Stimulated activated CD4-positive, alpha-beta T cell treated with anti-CD3 and anti-CD28 coated beads, TNF-alpha, amount 100 ng/mL, for 1 hour (primary cell): ENCODE data around the gene CTNNBL1.
"Not testable (repeated sequence)": the region's sequence is repeated elsewhere in the genome, so short reads cannot be mapped to it uniquely, and the experiment has no call there.

ENCODE experiments used
- DNase-seq, 3 donors: peaks; one replicate each; pipeline ENCODE4 v3.0.0-alpha.2; 2020; ENCODE audit warnings: low read depth in 3 of 3, low spot score in 1 of 3

The CTNNBL1 gene

DNA sequence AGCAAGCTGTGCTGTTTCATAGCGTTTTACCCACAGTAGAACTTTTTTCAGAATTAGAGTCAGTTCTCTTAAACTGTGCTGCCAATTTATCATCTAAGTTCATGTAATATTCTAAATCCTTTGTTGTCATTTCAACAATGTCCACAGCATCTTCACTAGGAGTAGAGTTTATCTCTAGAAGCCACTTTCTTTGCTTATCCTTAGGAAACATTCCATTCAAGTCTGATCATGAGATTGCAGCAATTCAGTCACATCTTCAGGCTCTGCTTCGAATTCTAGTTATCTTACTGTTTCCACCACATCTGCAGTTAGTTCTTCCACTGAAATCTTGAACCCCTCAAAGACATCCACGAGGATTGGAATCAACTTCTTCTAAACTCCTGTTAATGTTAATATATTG is 12.5 kb downstream of the CTNNBL1 start:
- DNase-seq, result no peak

DNA sequence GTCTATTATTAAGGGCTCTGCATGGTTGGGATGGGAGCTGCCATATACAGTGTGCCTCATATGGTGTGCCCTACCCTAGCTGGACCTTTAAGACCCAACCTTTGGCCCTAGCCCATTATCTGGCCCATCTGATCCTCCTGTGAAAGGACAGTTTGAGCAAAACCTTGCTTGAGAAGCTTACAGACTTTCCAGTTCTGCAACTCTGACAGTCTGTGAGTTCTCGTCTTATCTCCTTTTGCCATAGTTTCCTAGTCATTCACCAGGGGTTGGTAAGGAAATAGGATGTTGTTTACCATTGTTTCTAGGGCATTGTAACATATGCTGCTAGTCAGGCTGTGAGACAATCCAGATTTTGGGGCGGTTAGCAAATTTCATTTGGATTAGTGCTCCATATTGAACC is 17.2 kb downstream of the CTNNBL1 start:
- DNase-seq, result no peak

DNA sequence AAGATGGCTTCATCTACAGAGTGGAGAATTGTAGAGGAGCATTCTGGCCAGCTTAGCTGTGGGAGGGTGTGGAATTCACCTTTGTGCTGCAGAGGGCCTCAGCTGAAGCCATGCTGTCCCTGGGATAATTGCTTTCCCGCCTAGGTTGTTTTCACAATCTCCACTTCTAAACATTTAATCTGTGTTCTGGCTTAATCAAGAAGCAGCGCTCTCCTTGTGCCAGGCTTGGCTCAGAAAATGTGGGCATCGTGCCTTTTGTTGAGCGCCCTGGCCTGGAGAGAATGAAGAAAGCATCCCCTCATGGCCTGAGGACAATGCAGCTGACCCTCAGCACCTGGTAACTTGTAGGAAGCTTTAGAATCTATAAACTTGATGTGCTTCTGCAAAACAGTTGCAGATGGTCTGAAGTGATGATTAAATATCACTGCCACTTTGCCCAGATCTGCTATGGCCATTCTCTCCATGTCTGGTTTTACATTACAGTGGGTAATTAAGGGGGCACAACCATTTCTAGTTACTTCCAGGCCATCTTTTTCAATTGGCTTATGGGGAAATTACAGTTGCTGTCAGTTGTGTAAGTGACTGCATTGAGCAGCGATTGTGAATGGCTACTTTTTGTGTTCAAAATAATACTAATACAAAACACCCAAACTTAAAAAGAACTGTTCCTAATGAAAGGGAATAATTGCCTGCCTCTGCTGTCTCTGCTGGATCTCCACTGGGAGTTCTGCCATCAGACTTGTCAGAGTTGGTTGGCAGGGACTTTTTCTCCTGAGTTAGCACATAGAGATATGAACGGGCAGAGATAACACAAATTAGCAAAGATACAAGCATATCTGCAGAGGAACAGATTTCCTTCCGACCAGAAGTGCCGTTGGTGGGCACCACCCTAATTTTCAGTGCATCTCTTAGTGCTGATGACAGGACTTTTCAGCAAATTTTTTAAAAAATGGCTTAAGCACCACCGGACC is 18.4 kb downstream of the CTNNBL1 start:
- no peak for DNase-seq

DNA sequence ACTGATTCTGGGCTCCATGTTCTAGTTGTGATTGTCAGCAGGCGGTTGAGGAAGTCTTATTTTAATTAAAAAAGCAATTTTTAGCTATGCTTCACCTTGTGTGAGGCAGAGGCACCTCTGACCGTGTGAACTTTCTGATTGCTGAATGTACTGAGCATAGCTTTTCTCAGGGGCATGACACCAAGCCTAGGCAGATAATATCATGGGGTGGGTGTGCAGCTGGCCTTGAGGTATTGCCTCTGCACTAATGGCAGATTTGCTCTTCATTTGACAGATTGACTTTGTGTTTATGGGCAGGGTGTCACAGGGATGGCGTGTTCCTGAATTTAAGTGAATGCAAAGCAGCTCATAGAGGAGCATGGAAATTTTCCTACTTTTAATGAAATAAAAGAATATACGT is 19.6 kb downstream of the CTNNBL1 start:
- no peak for DNase-seq

DNA sequence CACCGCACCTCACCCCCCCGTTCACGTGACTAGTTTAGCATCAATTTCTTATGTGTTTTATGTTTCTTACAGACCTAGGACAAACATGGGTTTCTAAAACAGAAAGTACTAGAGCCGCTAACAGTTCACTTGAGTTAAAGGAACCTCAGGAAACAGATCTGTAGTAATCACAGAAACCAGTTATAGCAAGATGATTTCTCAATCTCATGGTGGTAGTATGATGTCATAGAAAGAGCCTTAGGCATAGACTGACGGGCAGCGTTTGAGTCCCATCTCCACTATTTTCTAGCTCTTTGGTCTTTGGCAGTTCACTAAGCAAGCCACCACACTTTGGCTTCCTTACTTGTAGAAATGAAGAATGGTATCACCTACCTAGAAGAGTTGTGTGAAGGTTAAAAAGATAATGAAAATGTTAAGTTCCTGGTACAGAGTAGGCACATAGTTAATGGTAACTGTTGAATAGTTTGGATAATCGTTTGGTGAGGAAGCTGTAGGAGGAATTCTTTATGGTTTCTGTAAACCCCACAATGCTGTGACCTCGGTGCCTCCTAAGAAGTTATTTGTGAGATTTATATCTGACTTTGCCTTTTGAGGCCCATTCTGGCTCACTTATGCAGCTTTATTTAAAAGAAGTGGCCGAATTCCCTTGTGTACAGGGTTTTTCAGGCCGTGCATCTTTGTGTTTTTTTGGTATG is 21.3 kb downstream of the CTNNBL1 start:
- DNase-seq, result no peak

DNA sequence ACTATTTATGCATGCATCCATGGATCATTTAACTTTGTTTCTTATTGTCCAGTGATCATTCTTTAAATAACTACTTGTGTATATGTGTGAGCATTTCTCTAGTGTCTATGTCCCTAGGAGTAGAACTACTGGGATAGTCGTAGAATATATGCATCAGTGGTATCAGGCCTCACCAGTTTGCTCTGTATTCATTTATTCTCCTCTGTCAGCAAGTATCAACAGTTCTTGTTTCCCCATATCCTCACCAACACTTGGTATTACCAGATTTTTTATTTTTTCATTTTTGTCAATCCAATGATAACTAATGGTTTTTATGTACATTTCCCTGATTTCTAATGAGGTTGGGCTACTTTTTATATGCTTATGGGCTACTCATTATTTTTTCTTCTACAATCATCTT is 27.9 kb downstream of the CTNNBL1 start:
- no peak for DNase-seq

DNA sequence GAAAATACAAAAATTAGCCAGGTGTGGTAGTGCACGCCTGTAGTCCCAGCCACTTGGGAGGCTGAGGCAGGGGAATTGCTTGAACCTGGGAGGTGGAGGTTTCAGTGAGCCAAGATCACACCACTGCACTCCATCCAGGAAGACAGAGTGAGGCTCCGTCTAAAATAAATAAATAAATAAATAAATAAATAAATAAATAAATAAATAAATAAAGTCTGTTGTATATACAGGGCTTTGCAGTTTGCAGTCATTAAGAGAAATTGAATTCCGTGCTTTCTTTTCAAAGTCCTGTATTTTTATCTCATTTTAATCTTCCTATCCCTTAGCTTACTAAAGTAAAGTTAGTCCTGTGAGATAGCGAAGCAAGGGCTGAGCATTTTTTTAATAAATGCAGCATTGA is 28.5 kb downstream of the CTNNBL1 start:
- not testable (repeated sequence) for DNase-seq

DNA sequence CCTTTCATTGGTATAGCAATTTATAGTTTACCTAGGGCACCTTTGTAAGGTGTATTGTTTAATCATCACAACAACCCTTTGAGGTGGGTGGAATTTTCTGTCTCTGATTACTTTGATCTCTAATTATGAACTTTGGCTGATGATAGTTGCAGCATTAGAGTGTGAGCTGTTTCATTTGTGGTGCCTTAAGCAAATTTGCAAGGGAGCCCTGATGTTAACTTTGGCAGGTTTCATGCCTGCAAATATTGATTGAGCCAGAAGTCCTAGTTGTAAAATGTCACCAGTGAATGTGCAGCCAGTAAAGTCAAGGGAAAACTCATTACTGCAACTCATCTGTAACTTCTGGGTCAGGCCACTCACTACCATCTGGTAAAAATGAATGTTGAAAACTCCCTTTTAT is 29.8 kb downstream of the CTNNBL1 start:
- DNase-seq, result no peak

DNA sequence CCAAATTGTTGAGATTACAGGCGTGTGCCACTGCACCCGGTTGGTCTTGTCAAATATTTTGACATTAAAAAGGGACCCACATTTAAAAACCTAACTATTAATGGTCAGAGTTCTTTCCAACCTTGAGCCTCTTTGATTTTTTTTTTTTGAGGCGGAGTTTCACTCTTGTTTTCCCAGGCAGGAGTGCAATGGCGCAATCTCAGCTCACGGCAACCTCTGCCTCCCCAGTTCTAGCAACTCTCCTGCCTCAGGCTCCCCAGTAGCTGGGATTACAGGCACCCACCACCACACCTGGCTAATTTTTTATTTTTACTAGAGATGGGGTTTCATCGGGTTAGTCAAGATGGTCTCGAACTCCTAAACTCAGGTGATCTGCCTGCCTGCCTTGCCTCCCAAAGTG is 31.3 kb downstream of the CTNNBL1 start:
- no peak for DNase-seq

DNA sequence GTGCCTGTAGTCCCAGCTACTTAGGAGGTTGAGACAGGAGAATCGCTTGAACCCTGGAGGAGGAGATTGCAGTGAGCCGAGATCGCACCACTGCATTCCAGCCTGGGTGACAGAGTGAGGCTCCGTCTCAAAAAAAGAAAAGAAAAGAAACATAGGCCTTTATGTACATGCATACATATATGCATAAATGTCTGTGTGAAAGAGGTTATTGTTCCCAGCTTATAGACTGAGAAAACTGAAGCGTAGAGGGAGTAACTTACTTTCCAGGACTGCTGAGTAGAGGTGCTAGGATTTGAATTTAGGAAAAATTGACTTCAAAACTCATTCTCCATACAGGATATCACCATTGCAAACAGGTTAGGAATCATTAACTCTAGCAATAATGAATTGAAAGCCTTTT is 32.0 kb downstream of the CTNNBL1 start:
- no peak for DNase-seq

DNA sequence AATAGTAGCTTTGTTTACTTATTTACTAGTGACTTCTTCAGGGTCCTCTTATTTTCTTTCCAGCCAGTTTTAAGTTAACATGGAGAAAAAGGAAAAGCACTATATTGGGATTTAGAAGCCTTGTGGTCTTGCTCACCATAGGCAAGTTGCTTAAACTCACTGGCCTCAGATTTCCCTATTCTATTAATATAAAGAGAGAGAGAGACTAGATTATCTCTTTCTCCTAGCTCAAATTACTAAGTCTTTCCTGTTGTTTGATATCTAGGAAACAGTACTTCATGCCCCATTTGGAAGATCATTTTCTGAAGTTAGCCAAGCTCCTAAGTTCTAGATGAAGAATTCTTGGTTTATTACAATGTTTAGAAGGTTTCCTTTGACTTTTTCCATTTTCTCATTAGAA is 32.5 kb downstream of the CTNNBL1 start:
- no peak for DNase-seq

DNA sequence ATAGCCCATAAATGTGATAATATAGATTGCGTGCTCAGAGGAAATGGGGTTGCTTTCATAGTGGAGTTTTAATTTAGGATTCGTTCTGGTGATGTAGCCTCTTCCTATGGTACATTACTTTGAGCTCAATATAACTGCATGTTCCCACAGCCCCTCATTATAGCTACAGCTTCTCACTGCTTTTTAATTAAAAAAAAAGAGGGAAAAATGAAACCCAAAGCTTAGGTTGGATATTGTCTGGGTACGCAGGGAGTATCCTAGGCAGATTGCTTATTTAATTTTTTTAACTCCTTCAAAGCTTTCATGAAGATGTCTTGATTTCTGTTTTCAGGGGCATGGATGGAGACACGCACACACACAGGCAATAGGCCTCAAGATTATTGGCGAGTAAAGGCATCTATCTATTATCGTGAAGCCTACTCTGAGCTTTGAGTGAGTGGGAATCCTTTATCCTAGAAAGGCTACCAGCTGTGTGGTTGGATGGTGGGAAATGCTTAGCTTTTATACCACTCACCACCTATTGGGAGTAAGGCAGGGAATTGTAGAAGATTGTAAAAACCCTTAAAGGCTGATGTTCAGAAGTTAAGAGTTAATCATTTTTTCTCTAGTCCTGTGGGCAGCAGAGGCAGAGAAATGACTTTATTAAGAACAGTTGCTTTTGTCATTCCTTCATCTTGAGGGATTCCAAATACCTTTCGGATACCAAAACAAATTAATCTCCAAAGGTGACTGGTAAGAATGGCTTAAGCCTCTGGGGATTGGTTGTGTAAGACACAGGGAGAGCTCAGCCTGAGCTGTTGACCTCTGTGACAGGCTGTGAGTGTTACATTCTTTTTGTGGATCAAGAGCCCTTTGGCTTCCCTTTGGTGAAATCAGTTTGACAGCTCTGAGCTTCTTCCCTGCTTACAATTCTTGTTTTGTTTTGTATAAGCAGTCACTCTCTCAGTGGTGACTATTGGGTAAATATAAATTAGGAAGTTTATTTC is 33.4 kb downstream of the CTNNBL1 start:
- DNase-seq, result no peak

DNA sequence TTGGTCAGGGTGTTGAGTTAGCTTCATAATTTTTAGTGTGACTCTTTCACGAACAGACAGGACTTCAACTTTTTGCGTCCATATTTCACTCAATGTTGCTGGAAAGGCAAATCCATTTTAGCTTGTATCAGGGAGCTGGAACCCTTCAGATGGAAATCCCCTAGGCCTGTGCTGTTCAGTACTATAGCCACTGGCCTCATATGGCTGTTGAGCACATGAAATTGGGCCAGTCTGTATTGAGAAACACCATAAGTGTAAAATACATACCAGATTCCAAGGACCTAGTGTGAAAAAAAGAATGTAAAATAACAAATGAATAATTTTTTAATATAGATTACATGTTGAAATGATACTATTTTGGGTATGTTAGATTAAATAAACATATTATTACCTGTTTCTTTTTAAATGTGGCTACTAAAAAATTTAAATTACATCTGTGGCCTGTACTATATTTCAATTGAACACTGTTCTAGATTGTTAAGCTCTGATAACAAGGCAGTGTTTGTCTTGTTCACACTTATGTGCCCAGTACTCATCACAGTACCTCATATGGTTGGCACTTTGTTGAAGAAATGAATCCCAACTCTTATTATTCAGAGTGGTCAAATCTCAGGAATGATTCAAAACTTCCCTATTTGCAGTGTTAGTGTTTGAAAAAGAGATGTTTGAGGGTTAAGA is 34.3 kb downstream of the CTNNBL1 start:
- DNase-seq, result no peak

DNA sequence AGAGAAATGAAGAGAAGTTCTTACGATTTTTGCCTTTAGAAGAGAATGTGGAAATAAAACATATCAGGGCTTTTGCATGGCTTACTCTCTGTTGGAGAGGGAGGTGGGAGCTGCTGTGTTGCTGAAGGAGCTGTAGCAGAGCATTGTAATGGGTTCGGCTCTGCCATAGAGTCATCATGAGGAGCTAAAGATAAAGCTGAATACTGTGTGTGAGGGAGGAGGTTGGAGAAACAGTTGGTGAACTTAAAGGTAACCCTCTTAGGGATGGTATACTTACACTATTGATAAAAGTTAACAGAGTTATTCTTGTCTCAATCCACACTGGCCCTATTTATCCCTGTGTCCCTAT is 34.8 kb downstream of the CTNNBL1 start:
- DNase-seq, result no peak

DNA sequence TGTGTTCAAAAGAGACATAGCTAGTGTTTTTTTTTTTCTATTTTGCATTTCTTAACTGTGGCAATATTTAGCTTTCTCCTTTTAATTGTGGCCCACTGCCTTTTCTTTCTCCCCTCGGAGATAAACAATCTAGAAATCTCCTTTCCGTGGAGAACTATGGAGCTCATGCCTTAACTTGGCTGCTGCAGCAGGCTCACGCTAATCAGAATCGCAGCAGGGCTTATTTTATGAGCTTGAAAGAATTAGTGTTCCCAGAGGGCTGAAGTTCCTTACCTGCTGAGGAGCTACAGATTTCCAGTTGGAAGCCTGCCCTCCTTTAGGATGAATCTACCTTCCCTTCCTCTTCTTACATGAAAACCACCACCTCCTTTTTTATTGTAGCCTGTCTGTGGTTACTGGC is 35.6 kb downstream of the CTNNBL1 start:
- DNase-seq, result no peak

DNA sequence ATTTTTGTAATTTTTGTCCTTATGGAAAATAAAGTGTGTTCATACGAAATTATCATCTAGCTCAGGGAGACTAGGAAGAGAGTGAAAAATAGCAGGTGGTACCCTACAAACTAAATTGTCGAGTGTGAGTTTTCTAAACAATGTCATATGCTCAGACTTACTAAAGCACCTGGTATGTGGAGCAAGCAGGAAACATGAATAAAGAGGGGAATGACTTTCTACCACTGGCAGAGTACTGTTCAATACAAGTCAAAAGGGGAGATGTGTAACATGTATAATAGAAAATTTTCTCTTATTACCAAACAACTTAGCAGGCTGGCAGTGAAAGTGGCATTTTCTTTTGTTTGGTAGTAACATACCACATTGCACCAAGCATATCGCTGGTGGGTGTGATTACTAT is 36.1 kb downstream of the CTNNBL1 start:
- DNase-seq, result no peak

DNA sequence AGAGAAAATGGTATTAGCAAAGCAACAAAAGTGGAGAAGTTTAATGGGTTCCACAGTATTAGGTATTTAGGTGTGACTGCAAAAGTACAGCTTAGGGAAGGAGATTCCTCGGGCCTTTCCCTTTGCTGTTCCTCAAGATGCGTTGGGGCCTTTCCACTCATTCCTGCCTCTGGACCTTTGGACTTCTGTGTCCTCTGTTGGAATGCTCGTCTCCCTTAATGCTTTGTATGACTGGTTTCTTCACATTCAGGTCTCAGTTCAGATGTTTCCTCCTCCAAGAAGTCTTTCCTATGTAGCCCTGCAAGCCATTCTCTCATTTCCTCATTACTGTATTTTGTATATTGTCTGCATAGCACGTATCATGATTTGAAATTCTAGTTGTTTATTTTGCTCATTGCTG is 39.6 kb downstream of the CTNNBL1 start:
- no peak for DNase-seq

DNA sequence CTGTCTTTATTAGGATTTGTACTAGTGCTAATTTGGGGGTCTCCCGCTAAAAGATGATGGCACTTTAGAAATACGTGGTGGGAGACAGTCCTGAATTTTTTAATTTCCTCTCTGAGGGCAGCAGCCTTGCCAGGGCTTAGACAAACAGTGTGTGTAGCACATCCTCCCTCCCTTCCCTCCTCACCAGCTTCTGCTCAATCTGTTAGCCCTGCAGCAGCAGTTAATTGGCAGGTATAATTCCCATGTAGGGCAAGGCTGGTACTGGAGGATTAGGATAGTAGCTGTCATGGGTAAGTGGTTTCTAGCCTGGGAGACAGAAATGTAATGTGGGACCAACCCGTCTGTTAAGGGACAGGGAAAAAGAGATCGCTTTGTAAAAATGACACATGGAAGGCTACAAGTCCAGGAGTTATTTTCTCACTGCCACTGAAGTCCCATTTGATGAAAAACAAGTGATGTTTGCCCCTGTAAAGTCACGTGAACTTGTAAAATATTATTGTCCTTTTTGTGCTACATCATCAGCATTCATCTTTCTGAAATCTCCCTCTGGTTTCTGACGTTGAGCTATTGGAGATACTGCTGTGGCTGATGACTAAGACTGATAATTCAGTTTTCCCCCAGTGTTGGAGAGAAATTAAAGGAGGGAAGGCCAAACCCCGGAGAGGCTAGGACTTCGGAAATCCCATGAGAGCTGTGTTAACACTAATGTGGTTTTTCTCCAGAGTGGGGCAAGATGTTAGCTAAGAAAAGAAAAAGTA is 40.6 kb downstream of the CTNNBL1 start:
- DNase-seq, result no peak

DNA sequence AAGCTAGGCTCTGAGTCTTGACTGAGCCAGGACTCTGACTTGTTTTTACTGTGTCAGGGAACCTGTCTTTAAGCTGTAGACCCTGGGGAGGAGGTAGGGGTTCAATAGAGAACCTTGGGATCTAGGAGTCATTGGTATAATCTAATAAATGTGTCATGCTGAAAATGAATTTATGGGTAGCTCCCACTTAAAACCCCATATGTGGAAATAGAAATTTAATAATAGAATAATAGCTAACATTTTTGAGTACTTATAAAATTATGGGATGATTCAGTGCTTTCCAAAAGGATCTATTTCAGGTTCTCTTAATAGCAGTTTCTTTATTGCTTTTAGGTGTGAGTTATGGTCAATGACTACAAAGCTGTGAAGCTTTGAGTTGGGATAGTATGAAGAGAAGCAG is 41.7 kb downstream of the CTNNBL1 start:
- no peak for DNase-seq

DNA sequence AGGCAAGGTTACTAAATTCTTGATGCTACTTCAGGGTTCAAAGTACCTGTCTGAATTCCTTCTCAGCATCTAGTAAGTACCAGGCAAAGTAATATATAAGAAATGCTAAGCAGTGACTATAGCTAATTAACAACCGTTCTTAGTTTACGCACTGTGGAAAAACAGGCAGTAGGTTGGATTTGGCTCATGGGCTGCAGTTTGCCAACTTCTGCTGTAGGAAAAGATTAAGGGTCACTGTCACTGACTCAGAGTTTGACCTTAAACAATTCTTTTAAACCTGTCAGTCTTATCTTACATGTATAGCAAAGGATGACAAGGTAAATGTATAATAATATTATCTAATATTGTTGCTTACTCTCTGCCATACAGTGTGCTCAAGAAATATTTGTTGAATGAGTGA is 42.3 kb downstream of the CTNNBL1 start:
- no peak for DNase-seq
